Left kidney (tissue), 8 donors: Measurements from ENCODE around the gene ZFAND2A. TPM values are rescaled to one million over a fixed set of nuclear protein-coding genes. Genes with fewer than 3 reads are reported as not detected.
"Not testable (repeated sequence)": the region's sequence is repeated elsewhere in the genome, so short reads cannot be mapped to it uniquely, and the experiment has no call there.

ENCODE experiments used
- DNase-seq: peaks from one replicate; pipeline ENCODE4 v3.0.0-alpha.2; 2013
- long read RNA-seq, 8 donors: transcript quantifications; one replicate each; lab custom pipeline, GENCODE V29; 2026
- polyA plus RNA-seq: library from polyadenylated mRNA; unstranded; fragments of 120-200 nt; gene quantifications from one replicate; pipeline ENCODE4 v1.2.1, GENCODE V29; 2013; ENCODE audit not compliant: insufficient read length

ZFAND2A gene, protein sequence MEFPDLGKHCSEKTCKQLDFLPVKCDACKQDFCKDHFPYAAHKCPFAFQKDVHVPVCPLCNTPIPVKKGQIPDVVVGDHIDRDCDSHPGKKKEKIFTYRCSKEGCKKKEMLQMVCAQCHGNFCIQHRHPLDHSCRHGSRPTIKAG
- polyA plus RNA-seq: 22.5 TPM
- long read RNA-seq, donor 1, transcript ZFAND2A-201 (5 exons, 860 nt): major isoform, 6 of 7 reads
- long read RNA-seq, donor 1, partial matches to known transcripts: 0 of 7 reads
- long read RNA-seq, donor 1, other reads (novel, unspliced or antisense): 0 of 7 reads
- long read RNA-seq, donor 2, transcript ZFAND2A-201 (5 exons, 860 nt): major isoform, 6 of 9 reads
- long read RNA-seq, donor 2, partial matches to known transcripts: 0 of 9 reads
- long read RNA-seq, donor 2, other reads (novel, unspliced or antisense): 0 of 9 reads
- long read RNA-seq, donor 3, transcript ZFAND2A-201 (5 exons, 860 nt): major isoform, 7 of 7 reads
- long read RNA-seq, donor 3, partial matches to known transcripts: 0 of 7 reads
- long read RNA-seq, donor 3, other reads (novel, unspliced or antisense): 0 of 7 reads
- long read RNA-seq, donor 4, partial matches to known transcripts: 0 of 2 reads
- long read RNA-seq, donor 4, other reads (novel, unspliced or antisense): 0 of 2 reads
- long read RNA-seq, donor 5, transcript ZFAND2A-201 (5 exons, 860 nt): major isoform, 10 of 12 reads
- long read RNA-seq, donor 5, partial matches to known transcripts: 0 of 12 reads
- long read RNA-seq, donor 5, other reads (novel, unspliced or antisense): 0 of 12 reads
- long read RNA-seq, donor 6, partial matches to known transcripts: 0 of 6 reads
- long read RNA-seq, donor 6, other reads (novel, unspliced or antisense): 0 of 6 reads
- long read RNA-seq, donor 7, transcript ZFAND2A-201 (5 exons, 860 nt): major isoform, 8 of 17 reads
- long read RNA-seq, donor 7, partial matches to known transcripts: 6 of 17 reads
- long read RNA-seq, donor 7, other reads (novel, unspliced or antisense): 0 of 17 reads
- long read RNA-seq, donor 8, partial matches to known transcripts: 0 of 2 reads
- long read RNA-seq, donor 8, other reads (novel, unspliced or antisense): 0 of 2 reads

GRCh38 chr7:1159891-1160669 lies at the start of gene ZFAND2A:
TSS of gene ZFAND2A (minus strand) at chr7:1160196. CDS start at chr7:1158212, 1,984 bp downstream.
- peak; percentile 95 for DNase-seq

DNA sequence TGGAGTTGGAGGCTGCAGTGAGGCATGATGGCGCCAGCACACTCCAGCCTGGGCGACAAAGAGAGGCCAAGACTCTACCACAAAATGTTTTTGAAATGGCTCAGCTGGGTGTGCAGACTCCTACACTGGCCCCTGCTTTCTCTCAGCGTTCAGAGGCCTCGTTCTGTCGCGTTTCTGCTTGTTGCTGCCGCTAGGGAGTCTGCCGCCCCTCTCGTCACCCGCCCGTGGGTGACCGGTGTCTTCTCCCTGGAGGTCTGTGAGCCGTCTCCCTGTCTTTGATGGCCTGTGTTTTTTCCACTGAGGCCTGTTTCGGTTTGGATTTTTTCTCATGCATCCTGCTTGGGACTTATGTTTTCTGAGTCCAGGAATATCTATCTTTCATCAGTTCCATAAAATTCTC lies 49.1 kb upstream of the ZFAND2A start:
- no peak for DNase-seq

DNA sequence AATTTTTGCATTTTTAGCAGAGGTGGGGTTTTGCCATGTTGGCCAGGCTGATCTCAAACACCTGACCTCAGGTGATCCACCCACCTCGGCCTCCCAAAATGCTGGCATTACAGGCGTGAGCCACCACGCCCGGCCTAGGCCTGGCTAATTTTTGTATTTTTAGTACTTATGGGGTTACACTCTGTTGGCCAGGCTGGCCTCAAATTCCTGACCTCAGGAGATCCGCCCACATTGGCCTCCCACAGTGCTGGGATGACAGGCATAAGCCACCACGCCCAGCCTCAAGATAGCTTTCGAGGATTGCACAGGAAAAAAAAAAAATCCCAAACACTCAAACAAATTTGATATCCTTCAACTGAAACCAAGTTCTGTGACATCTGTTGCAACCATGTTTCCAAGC lies 45.7 kb upstream of the ZFAND2A start:
- not testable (repeated sequence) for DNase-seq

DNA sequence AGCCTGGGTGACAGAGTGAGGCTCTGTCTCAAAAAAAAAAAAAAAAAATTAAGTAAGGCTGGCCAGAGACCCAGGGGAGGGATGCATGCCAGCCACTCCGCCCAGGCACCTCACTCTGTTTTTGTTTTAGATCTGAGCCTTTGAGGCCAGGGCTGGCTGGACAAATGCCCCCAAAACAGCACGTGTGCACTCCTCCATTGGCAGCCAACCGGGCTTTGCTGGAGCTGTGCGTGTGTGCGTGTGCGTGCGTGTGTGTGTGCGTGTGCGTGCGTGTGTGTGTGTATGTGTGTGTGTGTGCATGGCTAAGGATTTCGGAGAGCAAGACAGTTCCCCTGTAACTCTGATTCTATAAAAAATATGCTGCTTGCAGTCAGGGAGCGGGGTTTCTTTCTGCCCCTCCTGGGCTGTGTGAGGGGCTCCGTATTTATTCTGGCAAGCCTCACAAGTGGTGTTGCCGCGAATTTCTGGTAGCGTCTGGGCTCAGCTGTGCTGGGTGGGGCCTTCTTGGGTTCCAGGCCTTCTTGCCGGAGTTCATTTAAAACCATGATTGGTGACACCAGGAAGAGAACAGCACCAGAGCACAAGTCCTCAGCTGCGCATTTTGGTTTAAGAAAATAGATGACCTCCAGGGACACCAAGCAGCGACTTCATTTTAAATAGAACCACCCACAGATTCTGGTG lies 44.6 kb upstream of the ZFAND2A start:
- DNase-seq: no peak

DNA sequence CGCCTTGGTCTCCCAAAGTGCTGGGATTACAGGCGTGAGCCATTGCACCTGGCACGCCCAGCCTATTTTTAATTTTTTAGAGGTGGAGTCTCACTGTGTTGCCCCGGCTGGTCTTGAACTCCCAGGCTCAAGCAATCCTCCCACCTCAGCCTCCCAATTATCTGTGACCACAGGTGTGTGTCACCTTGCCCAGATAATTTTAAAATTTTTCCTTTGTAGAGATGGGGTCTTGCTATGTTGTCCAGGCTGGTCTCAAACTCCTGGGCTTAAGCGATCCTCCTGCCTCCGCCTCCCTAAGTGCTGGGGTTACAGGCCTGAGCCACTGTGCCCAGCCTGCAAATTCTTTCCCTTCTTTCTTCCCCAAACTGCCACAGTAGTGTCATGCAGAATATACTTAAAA lies 42.9 kb upstream of the ZFAND2A start:
- DNase-seq: not testable (repeated sequence)

- no peak for DNase-seq
Observed at GRCh38 chr7:1201916-1202315, 41.9 kb upstream of the ZFAND2A start.

GRCh38 chr7:1200045-1200444 lies 40.0 kb upstream of the ZFAND2A start:
- DNase-seq: no peak

DNA sequence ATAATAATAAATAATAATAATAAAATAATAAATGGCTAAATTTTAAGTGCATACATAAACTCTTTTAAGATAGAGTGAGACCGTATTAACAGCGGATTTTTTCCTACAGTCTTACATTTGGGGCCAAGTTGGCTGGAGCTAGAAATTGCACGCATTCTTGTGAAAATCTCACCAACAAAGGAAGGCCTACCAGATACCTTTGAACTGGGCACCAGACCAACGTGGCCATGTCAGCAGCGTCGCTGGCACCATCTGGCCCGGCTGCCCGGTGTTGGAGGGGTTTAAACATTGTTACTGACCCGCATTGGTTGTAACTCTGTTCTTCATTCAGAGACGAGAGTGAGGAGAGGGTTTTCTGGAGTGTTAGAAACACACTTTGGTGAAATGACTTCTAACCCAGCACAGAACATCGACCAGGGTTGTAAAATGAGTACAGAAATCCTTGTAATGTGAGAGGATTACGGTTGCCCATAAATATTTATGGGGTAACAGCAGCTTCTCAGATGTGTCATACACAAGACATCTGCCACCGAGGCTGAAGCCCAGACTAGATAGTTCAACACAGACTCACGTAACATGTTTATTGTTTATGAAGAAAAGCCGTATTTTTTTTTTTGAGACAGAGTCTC lies 38.1 kb upstream of the ZFAND2A start:
- DNase-seq: no peak

- no peak for DNase-seq
Observed at GRCh38 chr7:1196950-1197349, 37.0 kb upstream of the ZFAND2A start.

DNA sequence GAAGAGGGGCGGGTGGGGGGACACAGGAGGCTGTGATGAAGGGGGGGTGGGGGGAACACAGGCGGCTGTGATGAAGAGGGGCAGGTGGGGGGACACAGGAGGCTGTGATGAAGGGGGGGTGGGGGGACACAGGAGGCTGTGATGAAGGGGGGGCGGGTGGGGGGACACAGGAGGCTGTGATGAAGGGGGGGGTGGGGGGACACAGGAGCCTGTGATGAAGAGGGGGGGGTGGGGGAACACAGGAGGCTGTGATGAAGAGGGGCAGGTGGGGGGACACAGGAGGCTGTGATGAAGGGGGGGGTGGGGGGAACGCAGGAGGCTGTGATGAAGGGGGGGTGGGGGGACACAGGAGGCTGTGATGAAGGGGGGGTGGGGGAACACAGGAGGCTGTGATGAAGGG lies 36.4 kb upstream of the ZFAND2A start:
- DNase-seq: not testable (repeated sequence)

DNA sequence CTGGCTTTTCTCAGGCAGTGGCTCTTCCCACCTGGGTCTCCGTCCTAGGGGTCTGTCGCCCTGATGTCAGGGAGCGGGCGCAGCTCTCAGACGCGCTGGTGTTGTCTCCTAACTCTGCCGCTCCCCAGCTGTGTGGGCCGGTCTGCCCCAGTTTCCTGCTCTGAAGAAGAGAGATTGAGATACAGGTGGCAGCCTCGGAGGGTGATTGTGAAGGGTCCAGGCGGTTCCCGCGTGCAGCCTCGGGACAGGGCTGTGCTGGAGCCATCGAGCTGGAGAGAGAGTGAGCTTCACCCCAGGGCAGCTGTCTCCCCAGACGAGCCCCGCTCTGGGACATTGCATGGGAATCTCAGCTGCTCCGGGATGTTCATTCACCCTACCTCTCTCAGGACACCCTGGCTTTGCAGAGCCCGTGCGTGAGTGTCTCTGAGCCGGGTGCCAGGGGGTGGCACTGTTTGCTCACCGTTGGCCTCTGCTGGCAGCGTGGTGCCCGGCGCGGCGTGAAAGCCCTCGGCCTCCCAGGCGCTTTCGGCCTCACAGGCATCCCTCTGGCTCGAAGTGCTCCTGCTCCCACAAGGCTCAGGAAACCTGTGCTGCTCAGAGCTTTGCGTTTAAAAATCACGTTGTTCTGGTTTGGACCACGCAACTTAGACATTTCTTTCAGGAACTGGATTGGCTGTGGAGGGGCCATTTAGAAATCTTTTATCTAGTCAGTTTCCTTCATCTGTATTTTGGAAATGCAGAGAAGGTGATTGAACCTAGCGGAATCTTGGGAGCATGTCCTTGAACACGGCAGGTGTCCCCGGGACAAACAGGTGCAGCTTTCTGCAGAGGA lies 33.8 kb upstream of the ZFAND2A start:
- peak; percentile 71 for DNase-seq

DNA sequence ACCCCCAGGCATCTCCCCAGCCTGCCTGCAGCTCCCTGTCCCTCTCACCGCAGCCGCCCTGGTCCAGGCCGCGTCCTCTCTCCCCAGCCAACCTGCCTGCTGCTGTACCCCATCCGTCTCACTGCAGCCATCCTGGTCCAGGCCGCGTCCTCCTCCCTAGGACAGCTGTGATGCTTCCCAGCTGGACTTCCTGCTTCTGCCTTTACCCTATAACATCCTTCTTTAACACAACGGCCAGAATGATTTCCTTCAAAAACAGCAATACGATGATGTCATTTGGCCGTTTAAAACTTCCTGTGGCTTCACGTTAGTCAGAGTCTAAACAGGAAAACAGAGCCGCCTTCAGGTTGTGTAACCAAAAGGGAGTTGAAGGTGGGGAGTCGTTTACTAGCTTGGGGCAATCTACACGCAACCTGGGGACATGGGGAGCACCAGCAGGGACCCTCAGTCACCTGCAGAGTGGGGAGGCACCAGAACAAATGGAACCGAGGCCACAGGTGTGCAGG lies 32.2 kb upstream of the ZFAND2A start:
- no peak for DNase-seq

GRCh38 chr7:1189986-1190772 lies 30.2 kb upstream of the ZFAND2A start:
- no peak for DNase-seq

- DNase-seq: no peak
Observed at GRCh38 chr7:1188720-1189294, 28.8 kb upstream of the ZFAND2A start.

DNA sequence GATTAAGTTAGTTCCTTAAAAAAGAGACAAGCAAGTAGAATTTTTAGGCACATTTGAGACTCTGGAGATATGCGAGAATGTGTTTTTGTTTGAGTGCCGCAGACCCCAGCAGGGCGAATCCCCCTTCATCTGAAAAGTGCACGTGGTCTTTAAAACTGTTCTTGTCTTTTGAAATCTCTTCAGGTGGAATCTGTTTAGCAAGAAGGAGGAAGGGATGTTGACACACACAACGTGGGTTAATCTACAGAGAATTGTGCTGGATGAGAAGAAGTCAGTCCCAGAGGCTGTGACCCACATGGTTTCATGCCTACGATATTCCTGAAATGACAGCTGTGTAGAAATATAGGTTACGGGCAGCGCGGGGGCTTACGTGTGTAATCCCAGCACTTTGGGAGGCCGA lies 27.1 kb upstream of the ZFAND2A start:
- no peak for DNase-seq

DNA sequence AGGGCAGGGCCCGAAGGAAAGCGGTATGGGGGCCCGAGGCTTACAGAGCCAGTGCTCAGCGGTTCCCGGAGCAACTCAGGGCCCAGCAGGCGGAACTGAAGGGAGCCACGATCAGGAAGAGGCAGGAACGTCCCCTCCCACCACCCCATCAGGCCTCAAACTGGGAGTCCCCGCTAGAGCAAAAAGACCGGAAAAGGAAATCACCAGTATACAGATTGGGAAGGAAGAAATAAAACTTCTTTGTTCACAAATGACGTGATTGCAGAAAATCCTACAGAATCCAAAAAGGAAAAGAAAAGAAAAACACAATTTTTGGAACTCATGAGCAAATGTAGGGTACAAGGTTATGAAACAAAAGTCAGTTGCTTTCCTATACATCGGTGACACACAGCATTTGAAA lies 21.6 kb upstream of the ZFAND2A start:
- DNase-seq: no peak

DNA sequence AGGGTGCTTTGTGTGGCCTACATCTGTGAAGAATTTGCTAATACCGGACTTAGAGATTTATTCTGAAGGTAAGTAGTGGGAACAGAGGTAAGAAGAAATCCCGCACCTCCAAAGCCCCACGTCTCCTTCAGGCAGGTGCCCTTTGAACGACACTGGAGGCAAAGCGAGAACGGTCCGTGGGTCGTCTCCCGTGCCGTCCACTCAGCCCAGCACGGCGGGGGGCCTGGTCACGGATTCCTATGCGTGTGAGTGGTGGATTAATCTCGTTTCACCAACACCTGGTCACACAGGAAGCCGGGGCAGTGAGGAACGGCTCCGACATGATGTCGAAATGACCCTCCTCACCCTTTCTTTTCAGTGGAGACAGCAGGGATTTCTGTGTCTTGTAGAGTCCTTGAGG lies 21.0 kb upstream of the ZFAND2A start:
- no peak for DNase-seq

GRCh38 chr7:1176891-1177373 lies 16.9 kb upstream of the ZFAND2A start:
- no peak for DNase-seq
